ENCODE data around the gene OTOP2.

Gene OTOP2

GRCh38 chr17:74916136-74916850 lies 7.8 kb upstream of the OTOP2 start:
- TF ChIP-seq POLR2A (IDR thresholded peaks at IDR 0.05; ENCODE audit: low read length) (no peak), GATA1 (IDR thresholded peaks at IDR 0.05; ENCODE audit: low read depth, low read length) (no peak)
- no peak for DNase-seq

DNA sequence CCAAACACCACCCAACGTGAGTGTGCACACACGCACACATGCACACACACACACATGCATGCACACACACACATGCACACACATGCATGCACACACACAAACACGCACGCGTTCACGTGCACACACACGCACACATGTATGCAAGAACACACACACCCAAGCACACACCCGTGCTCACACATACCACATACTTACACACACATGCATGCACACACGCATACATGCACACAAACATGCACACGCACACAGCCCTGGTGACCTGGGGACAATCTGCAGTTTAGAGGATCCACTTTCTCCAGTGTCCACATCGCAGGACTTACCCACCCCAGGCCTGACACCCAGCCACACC lies 7.2 kb upstream of the OTOP2 start:
- TF ChIP-seq POLR2A (IDR thresholded peaks at IDR 0.05; ENCODE audit: low read length) = no peak
- TF ChIP-seq GATA1 (IDR thresholded peaks at IDR 0.05; ENCODE audit: low read depth, low read length) = no peak
- no peak for DNase-seq

DNA sequence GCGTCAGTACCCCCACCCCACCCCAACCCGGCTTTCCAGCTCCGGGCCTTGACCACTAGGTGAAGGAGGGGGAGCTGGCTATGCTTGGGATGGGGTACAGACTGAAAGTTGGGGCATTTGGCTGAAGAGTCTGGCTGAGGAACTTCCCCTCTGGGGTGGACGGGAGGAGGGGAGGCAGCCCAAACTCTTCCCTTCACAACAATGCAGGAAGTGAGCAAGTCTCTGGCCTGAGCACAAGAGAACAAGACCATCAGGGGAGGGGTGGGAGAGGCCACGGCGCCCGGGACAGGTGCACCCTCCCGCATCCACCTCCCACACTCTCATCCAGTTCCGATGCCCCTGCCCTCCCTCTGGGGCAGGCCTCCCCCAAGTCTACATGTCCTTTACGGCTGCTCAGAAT lies 6.6 kb upstream of the OTOP2 start:
- no peak for TF ChIP-seq GATA1 (IDR thresholded peaks at IDR 0.05; ENCODE audit: low read depth, low read length)
- TF ChIP-seq POLR2A (IDR thresholded peaks at IDR 0.05; ENCODE audit: low read length) = no peak
- no peak for DNase-seq

DNA sequence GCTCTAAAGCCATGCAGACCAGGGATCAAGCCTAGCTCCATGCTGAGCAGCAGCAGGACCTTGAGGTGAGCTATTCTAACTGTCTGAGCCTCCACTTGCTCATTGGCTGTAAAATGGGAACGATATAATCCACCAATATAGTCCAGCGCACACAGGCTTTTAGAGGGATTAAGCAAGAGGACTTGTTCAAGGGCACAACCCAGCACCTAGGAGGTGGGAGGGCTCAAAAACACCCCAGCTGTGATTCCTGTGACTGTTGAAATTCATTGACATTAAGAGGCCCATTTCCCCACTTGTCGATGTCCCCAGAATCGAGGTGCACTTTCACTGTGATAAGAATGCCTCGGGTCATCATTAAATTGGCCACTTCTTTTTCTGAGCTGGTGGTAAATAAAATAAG lies 5.2 kb upstream of the OTOP2 start:
- TF ChIP-seq GATA1 (IDR thresholded peaks at IDR 0.05; ENCODE audit: low read depth, low read length) (no peak), POLR2A (IDR thresholded peaks at IDR 0.05; ENCODE audit: low read length) (no peak)
- DNase-seq = no peak

- TF ChIP-seq GATA1 (IDR thresholded peaks at IDR 0.05; ENCODE audit: low read depth, low read length) (no peak), POLR2A (IDR thresholded peaks at IDR 0.05; ENCODE audit: low read length) (no peak)
- DNase-seq = peak; percentile 30 to 37
These were observed 4.4 kb upstream of the OTOP2 start for GRCh38 chr17:74919440-74920305.

DNA sequence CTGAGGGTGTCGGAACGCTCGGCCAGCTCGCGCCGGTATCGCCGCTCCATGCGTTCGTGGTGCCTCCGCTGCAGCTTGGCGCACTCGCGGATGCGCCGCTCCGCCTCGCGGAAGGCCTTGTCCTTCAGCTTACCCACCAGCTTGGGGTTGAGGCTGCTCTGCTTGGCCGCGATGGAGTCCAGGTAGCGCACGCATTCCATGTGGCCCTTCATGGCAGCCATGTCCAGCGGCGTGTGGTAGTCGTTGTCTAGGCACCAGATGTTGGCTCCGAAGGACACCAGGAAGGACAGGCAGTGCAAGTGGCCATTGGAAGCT lies 3.8 kb upstream of the OTOP2 start:
- no peak for TF ChIP-seq GATA1 (IDR thresholded peaks at IDR 0.05; ENCODE audit: low read depth, low read length)
- TF ChIP-seq POLR2A (IDR thresholded peaks at IDR 0.05; ENCODE audit: low read length) = no peak

DNA sequence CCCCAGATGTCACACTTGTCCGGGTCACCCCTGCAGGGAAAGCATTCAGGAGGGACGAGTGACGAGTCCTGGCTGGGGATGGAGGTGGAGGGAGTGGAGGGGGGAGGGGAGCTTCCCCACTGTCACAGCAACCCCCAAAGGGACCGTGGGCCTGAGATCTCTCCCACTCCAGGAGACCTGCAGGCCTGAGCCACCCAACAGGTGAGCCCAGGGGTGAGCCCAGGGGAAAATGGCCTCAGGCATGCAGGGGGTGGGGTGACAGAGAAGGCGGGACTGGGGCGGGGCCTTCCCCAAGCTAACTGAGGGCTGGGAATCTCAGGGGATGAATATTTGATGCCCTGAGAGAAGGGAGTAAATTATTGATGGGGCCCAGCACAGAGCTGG lies 3.4 kb upstream of the OTOP2 start:
- no peak for DNase-seq
- no peak for TF ChIP-seq POLR2A (IDR thresholded peaks at IDR 0.05; ENCODE audit: low read length)
- TF ChIP-seq GATA1 (IDR thresholded peaks at IDR 0.05; ENCODE audit: low read depth, low read length) = no peak

More for the DNA sequence above, 3.8 kb upstream of the OTOP2 start:
- DNase-seq = no peak

DNA sequence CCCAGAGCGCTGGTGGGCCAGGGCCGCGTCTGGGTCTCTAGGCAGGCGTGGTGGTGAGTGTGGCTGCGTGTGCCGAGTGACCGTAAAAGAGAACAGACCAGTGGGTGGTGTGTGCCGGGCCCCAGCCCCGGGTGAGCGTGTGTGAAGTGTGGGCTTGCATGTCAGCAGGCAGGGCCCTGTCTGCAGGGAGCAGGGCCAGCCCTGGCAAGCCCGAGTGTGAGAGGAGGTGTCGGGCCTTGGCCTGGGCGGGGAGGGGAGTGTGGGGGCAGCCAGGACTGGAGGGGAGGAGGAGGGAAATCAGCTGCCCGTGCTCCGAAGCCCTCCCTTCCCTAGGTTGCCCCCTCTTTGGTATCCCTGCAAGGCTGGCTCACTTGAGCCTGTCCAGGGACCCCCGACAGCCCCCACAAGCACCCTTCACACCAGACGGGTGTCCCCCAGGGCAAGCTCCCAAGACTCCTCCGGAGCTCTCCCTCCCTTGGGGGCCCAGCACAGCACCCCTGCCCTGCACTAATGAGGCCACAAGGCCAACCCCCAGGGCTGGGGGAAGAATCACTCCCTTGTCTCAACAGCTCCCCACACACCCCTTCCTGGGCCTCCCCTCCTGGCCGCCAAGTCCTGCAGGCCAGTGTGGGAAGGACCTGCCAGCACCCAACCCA lies 2.9 kb upstream of the OTOP2 start:
- no peak for TF ChIP-seq POLR2A (IDR thresholded peaks at IDR 0.05; ENCODE audit: low read length)
- TF ChIP-seq GATA1 (IDR thresholded peaks at IDR 0.05; ENCODE audit: low read depth, low read length) = no peak
- DNase-seq = no peak

GRCh38 chr17:74921769-74922168 lies 2.3 kb upstream of the OTOP2 start:
- no peak for TF ChIP-seq GATA1 (IDR thresholded peaks at IDR 0.05; ENCODE audit: low read depth, low read length)
- TF ChIP-seq POLR2A (IDR thresholded peaks at IDR 0.05; ENCODE audit: low read length) = no peak

GRCh38 chr17:74922172-74922571 lies 1.9 kb upstream of the OTOP2 start:
- TF ChIP-seq GATA1 (IDR thresholded peaks at IDR 0.05; ENCODE audit: low read depth, low read length) (no peak), POLR2A (IDR thresholded peaks at IDR 0.05; ENCODE audit: low read length) (no peak)
- no peak for DNase-seq

More at GRCh38 chr17:74921769-74922168, 2.3 kb upstream of the OTOP2 start:
- DNase-seq = no peak

GRCh38 chr17:74922694-74923537 lies 1.2 kb upstream of the OTOP2 start, which contains the start of gene USH1G:
USH1G (minus strand) TSS chr17:74923255; CDS start chr17:74923073, 182 bp downstream.
- TF ChIP-seq POLR2A (IDR thresholded peaks at IDR 0.05; ENCODE audit: low read length) = no peak
- TF ChIP-seq GATA1 (IDR thresholded peaks at IDR 0.05; ENCODE audit: low read depth, low read length) = no peak
- no peak for DNase-seq

DNA sequence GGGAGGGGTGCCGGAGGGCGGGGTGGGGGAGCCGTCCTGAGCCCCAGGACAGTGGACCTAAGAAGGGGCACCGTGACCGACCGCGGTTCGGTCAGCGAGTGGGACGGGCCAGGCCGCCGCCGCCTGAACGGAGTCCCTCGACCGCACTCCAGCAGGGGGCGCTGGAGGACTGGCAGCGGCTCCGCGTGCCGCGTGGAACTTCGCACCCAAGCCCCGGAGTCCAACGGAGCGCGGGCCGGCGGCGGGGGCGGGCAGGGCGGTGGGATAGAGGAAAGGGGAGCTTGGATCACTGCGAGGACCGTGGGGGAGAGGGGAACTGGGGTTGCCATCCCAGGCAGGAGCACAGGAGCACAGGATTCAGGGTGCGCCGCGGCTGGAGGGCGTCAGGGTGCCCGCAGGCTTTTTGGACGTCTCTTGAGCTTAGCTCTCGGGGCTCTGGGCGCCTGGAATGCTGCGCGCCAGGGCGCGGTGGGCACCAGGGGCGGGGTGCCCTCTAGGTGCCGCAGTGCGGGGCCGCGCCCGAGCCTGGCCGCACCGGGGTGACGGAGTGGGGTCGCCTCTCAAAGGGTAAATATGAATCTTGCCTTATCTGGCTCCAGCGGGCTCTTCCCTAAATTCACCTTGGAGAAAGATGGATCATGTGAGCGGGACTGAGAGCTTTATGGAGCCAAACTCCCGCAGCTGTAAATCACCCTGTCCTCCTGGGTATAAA lies 379 bp upstream of the OTOP2 start:
- no peak for TF ChIP-seq POLR2A (IDR thresholded peaks at IDR 0.05; ENCODE audit: low read length)
- no peak for TF ChIP-seq GATA1 (IDR thresholded peaks at IDR 0.05; ENCODE audit: low read depth, low read length)
- DNase-seq = peak; percentile 67 to 83

- no peak for DNase-seq
- no peak for TF ChIP-seq GATA1 (IDR thresholded peaks at IDR 0.05; ENCODE audit: low read depth, low read length)
- no peak for TF ChIP-seq POLR2A (IDR thresholded peaks at IDR 0.05; ENCODE audit: low read length)
These were observed 1.2 kb downstream of the OTOP2 start for GRCh38 chr17:74925242-74925641.

Data from erythroblast (primary cell).